Fibroblast of lung (primary cell): ENCODE results near the gene KLF16. TPM values are rescaled to one million over a fixed set of nuclear protein-coding genes. Genes with fewer than 3 reads are reported as not detected.

ENCODE experiments used
- DNase-seq, 2 donors: peaks; one replicate each; pipeline versions ENCODE4 v3.0.0 to v3.0.0-alpha.2; 2010; ENCODE audit warnings: low read depth in 2 of 2
- H2AFZ ChIP-seq: 2 replicates; pipeline ENCODE4 v1.5.1; 2012; ENCODE audit warnings: low read length, control low read depth, inconsistent platforms
- H3K27ac ChIP-seq: 2 replicates; pipeline ENCODE4 v1.5.1; 2011; ENCODE audit warnings: low read length, control low read depth; ENCODE audit not compliant: insufficient read depth
- H3K27me3 ChIP-seq: 2 replicates; pipeline ENCODE4 v1.5.1; 2011; ENCODE audit warnings: mild to moderate bottlenecking, low read length; ENCODE audit not compliant: control insufficient read depth, insufficient read depth
- H3K36me3 ChIP-seq: 2 replicates; pipeline ENCODE4 v1.5.1; 2011; ENCODE audit warnings: low read length; ENCODE audit not compliant: control insufficient read depth, insufficient read depth
- H3K4me1 ChIP-seq: 2 replicates; pipeline ENCODE4 v1.5.1; 2011; ENCODE audit warnings: low read length; ENCODE audit not compliant: control insufficient read depth, insufficient read depth; ENCODE audit errors: extremely low read depth
- H3K4me2 ChIP-seq: 2 replicates; pipeline ENCODE4 v1.5.1; 2011; ENCODE audit warnings: low read length, control low read depth; ENCODE audit not compliant: insufficient read depth; ENCODE audit errors: extremely low read depth
- H3K4me3 ChIP-seq, 4 experiments: fragments of 200-600 bp in 1 of 4; sonication (generic) in 1 of 4; replicated peaks in 1 of 4; 2 replicates each; pipeline ENCODE4 v1.5.1; 2011 to 2016; ENCODE audit warnings: low read length in 4 of 4, low read depth in 3 of 4, mild to moderate bottlenecking in 3 of 4, control low read depth in 2 of 4, inconsistent platforms in 1 of 4, mixed read lengths in 1 of 4; ENCODE audit not compliant: insufficient read depth in 1 of 4; ENCODE audit errors: control extremely low read depth in 1 of 4
- H3K79me2 ChIP-seq: 2 replicates; pipeline ENCODE4 v1.5.1; 2012; ENCODE audit warnings: mild to moderate bottlenecking, low read length, inconsistent platforms; ENCODE audit not compliant: control insufficient read depth, insufficient read depth
- H3K9ac ChIP-seq: 2 replicates; pipeline ENCODE4 v1.5.1; 2011; ENCODE audit warnings: mild to moderate bottlenecking, low read length, control low read depth; ENCODE audit not compliant: insufficient read depth
- H3K9me3 ChIP-seq: 2 replicates; pipeline ENCODE4 v1.5.1; 2012; ENCODE audit warnings: low read depth, low read length; ENCODE audit not compliant: control insufficient read depth, insufficient read depth
- H4K20me1 ChIP-seq: 2 replicates; pipeline ENCODE4 v1.5.1; 2011; ENCODE audit warnings: low read length; ENCODE audit not compliant: control insufficient read depth, insufficient read depth; ENCODE audit errors: extremely low read depth
- CTCF ChIP-seq, 2 donors: IDR thresholded peaks in 1 of 2; conservative IDR thresholded peaks in 1 of 2; 1 replicate in 1 of 2; 2 replicates in 1 of 2; pipeline ENCODE4 v1.5.1; 2011 to 2012; ENCODE audit warnings: low read length in 2 of 2, control low read depth in 1 of 2, inconsistent platforms in 1 of 2, low read depth in 1 of 2, mild to moderate bottlenecking in 1 of 2
- EZH2 ChIP-seq: IDR thresholded peaks from 2 replicates; pipeline ENCODE4 v1.5.1; 2012; ENCODE audit warnings: low read length, control low read depth, mild to moderate bottlenecking; ENCODE audit errors: missing control alignments
- polyA plus RNA-seq, 2 donors: library from polyadenylated mRNA; depleted of rRNA in 1 of 2; stranded (reverse) in 1 of 2; unstranded in 1 of 2; fragments of >200 nt; gene quantifications; 2 replicates each; pipeline ENCODE4 v1.2.1, GENCODE V29; 2011 to 2012; ENCODE audit warnings: missing spikeins in 1 of 2
- total RNA-seq: library from RNA; depleted of rRNA; stranded (reverse); fragments of >200 nt; gene quantifications from 2 replicates; pipeline ENCODE4 v1.2.1, GENCODE V29; 2014

KLF16 gene
- total and polyA plus RNA-seq, 2 donors (not counting 1 experiment from before 2014, with no cell fraction given) = 4.2 to 6.9 TPM

GRCh38 chr19:1830978-1831377 lies 32.4 kb downstream of the KLF16 start:
- Histone ChIP-seq H3K4me2 (no peak overlapping the region), H3K27me3 (no peaks in the 10 kb centered on the region), H3K4me3 (no peak overlapping the region), H3K9ac (no peak overlapping the region), H3K79me2 (peaks cover 36% of the 10 kb centered on the region), H3K27ac (no peak overlapping the region), H4K20me1 (no peaks in the 10 kb centered on the region), H3K36me3 (peaks cover 3% of the 10 kb centered on the region), H2AFZ (no peak overlapping the region), H3K9me3 (no peaks in the 10 kb centered on the region), H3K4me1 (peaks cover 20% of the 10 kb centered on the region)
- TF ChIP-seq EZH2 = no peak
- no peak for TF ChIP-seq CTCF (conservative IDR thresholded peaks at IDR 0.05 in 1 of 2, IDR thresholded peaks at IDR 0.05 in 1 of 2; ENCODE audit: low read depth in 1 of 2, low read length in 2 of 2)
- DNase-seq = no peak

GRCh38 chr19:1830568-1830967 lies 32.8 kb downstream of the KLF16 start:
- Histone ChIP-seq H3K79me2 (peaks cover 32% of the 10 kb centered on the region), H3K4me1 (peaks cover 20% of the 10 kb centered on the region), H3K9me3 (no peaks in the 10 kb centered on the region), H3K36me3 (peaks cover 3% of the 10 kb centered on the region), H3K4me3 (no peak overlapping the region), H2AFZ (no peak overlapping the region), H3K4me2 (no peak overlapping the region), H4K20me1 (no peaks in the 10 kb centered on the region), H3K27ac (no peak overlapping the region), H3K9ac (no peak overlapping the region), H3K27me3 (no peaks in the 10 kb centered on the region)
- TF ChIP-seq CTCF (conservative IDR thresholded peaks at IDR 0.05 in 1 of 2, IDR thresholded peaks at IDR 0.05 in 1 of 2; ENCODE audit: low read depth in 1 of 2, low read length in 2 of 2) (no peak), EZH2 (no peak)
- DNase-seq = no peak

- no peak overlapping the region for H3K9ac ChIP-seq
- peaks cover 20% of the 10 kb centered on the region for H3K4me1 ChIP-seq
- H3K36me3 ChIP-seq = peaks cover 3% of the 10 kb centered on the region
- no peaks in the 10 kb centered on the region for H4K20me1 ChIP-seq
- H3K4me2 ChIP-seq = no peak overlapping the region
- peaks cover 27% of the 10 kb centered on the region for H3K79me2 ChIP-seq
- H3K9me3 ChIP-seq = no peaks in the 10 kb centered on the region
- no peak for TF ChIP-seq CTCF (conservative IDR thresholded peaks at IDR 0.05 in 1 of 2, IDR thresholded peaks at IDR 0.05 in 1 of 2; ENCODE audit: low read depth in 1 of 2, low read length in 2 of 2)
- TF ChIP-seq EZH2 = no peak
- H2AFZ ChIP-seq = no peak overlapping the region
- no peak overlapping the region for H3K27ac ChIP-seq
- no peak for DNase-seq
- H3K27me3 ChIP-seq = no peaks in the 10 kb centered on the region
- no peak overlapping the region for H3K4me3 ChIP-seq
Measured at GRCh38 chr19:1829958-1830357, 33.4 kb downstream of the KLF16 start.
